GM13977 (cell line): ENCODE data around the gene IL20.

Experiments used
- DNase-seq: peaks from one replicate; pipeline ENCODE4 v3.0.0; 2012; ENCODE audit warnings: low spot score
- in situ Hi-C: fragments of 300-500 bp; cut with MboI; formaldehyde crosslinking; loops from one replicate; pipeline ENCODE4 v1.12.0; 2022; ENCODE audit warnings: low sequenced_read_pairs, low pct_unique_long_range_greater_than_20kb, mixed read lengths, inconsistent platforms; ENCODE audit not compliant: unreplicated experiment
- TF ChIP-seq, protein P1 (sequence below): IDR thresholded peaks from 2 replicates; pipeline ENCODE4 v1.5.1; 2012; ENCODE audit warnings: mild to moderate bottlenecking, control low read depth; ENCODE audit not compliant: insufficient read depth; ENCODE audit errors: extremely low read depth, missing control alignments

Gene IL20

GRCh38 chr1:206905295-206906164 is 40.1 kb downstream of the IL20 start:
- in situ Hi-C loops = no loop called here
- no peak for DNase-seq
- TF ChIP-seq, protein P1, sequence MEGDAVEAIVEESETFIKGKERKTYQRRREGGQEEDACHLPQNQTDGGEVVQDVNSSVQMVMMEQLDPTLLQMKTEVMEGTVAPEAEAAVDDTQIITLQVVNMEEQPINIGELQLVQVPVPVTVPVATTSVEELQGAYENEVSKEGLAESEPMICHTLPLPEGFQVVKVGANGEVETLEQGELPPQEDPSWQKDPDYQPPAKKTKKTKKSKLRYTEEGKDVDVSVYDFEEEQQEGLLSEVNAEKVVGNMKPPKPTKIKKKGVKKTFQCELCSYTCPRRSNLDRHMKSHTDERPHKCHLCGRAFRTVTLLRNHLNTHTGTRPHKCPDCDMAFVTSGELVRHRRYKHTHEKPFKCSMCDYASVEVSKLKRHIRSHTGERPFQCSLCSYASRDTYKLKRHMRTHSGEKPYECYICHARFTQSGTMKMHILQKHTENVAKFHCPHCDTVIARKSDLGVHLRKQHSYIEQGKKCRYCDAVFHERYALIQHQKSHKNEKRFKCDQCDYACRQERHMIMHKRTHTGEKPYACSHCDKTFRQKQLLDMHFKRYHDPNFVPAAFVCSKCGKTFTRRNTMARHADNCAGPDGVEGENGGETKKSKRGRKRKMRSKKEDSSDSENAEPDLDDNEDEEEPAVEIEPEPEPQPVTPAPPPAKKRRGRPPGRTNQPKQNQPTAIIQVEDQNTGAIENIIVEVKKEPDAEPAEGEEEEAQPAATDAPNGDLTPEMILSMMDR = no peak

- TF ChIP-seq, protein P1 = peak; percentile 6
- no peak for DNase-seq
- in situ Hi-C loops = no loop called here
Observed at GRCh38 chr1:206907304-206907991, 42.0 kb downstream of the IL20 start.

DNA sequence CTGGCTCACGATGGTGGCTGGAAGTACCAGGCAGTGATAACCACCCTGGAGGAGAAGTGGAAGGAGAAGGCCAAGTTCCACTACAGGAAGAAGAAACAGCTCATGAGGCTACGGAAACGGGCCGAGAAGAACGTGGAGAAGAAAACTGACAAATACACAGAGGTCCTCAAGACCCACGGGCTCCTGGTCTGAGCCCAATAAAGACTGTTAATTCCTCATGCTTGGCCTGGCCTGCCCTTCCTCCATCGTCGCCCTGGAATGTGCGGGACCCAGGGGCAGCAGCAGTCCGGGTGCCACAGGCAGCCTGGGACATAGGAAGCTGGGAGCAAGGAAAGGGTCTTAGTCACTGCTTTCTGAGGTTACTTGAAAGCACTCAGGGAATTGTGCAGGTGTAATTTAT is 42.6 kb downstream of the IL20 start:
- TF ChIP-seq, protein P1 = no peak
- no peak for DNase-seq
- in situ Hi-C loops = no loop called here

GRCh38 chr1:206909161-206909882 is 43.9 kb downstream of the IL20 start:
- in situ Hi-C loops = no loop called here

GRCh38 chr1:206909883-206910318 is 44.5 kb downstream of the IL20 start:
- in situ Hi-C loops = loop anchor here (5.0 kb wide), 2 partner anchors 103 to 173 kb away; no protein-coding TSS in a partner anchor
- peak; percentile 44 for DNase-seq
- TF ChIP-seq, protein P1 = no peak

More at GRCh38 chr1:206909161-206909882, 43.9 kb downstream of the IL20 start:
- TF ChIP-seq, protein P1 = peak; percentile 16
- DNase-seq = peak; percentile 46

DNA sequence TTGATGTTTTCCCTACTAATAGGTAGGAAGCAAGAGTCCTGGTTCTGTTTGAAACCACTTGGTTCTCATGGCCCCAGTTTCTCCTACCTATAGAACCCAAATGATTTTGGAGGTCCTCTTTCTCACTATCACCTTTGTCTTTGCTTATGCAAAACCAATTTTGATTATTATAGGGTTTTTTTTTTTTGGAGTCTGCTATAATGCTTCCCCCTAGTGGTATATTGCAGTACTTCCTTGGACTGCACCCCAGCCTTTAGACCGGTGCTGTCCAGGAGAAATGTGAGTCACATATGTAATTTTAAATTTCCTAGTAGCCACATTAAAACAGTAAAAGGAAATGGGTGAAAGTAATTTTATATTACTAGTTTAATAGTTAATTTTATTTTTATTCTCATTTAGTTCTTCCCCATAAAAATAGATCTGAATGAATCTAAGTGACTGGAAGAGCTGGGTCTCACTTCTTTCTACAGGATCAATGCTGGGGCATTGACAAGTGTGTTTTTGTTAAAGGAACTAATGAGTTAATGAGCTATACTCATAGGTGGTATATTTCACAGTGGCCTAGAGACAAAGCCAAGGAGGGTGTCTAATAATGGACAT is 45.7 kb downstream of the IL20 start:
- in situ Hi-C loops = loop anchor here (5.0 kb wide), 2 partner anchors 104 to 174 kb away; no protein-coding TSS in a partner anchor
- peak; percentile 71 for DNase-seq

More for the DNA sequence above, 45.7 kb downstream of the IL20 start:
- TF ChIP-seq, protein P1 = peak; percentile 66
